A673 (cell line): Measurements from ENCODE around the gene CTSA.

Experiments used
- EZH2 ChIP-seq: fragments of 200-600 bp; sonication (generic); IDR thresholded peaks from 2 replicates; pipeline ENCODE4 v1.6.1; 2017; ENCODE audit warnings: borderline replicate concordance, low read depth, mild to moderate bottlenecking, mixed read lengths, antibody characterized with exemption, low read length; ENCODE audit not compliant: poor library complexity, severe bottlenecking
- TF ChIP-seq, protein P1 (sequence below): fragments of 300-800, 200-600 bp; sonication (generic); conservative IDR thresholded peaks from 2 replicates; pipeline ENCODE4 v1.5.1; 2017; ENCODE audit warnings: low read depth, mild to moderate bottlenecking, antibody characterized with exemption, low read length, moderate library complexity, mixed read lengths

DNA sequence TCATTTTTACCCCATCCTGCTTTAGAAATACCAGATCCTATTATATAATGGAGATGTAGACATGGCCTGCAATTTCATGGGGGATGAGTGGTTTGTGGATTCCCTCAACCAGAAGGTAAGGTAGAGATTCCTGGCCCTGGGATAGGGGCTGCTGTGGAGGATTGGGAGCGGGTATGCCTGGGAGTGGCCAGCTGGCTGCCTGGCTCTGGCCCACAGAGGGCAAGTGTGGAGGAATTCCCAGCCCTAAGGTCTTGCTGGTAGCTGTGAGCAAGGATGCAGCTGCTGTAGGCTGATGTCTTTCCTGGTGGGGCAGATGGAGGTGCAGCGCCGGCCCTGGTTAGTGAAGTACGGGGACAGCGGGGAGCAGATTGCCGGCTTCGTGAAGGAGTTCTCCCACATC, 6.6 kb downstream of the CTSA start:
- TF ChIP-seq, protein P1, sequence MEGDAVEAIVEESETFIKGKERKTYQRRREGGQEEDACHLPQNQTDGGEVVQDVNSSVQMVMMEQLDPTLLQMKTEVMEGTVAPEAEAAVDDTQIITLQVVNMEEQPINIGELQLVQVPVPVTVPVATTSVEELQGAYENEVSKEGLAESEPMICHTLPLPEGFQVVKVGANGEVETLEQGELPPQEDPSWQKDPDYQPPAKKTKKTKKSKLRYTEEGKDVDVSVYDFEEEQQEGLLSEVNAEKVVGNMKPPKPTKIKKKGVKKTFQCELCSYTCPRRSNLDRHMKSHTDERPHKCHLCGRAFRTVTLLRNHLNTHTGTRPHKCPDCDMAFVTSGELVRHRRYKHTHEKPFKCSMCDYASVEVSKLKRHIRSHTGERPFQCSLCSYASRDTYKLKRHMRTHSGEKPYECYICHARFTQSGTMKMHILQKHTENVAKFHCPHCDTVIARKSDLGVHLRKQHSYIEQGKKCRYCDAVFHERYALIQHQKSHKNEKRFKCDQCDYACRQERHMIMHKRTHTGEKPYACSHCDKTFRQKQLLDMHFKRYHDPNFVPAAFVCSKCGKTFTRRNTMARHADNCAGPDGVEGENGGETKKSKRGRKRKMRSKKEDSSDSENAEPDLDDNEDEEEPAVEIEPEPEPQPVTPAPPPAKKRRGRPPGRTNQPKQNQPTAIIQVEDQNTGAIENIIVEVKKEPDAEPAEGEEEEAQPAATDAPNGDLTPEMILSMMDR = no peak
- no peak for TF ChIP-seq EZH2
